ENCODE results near the gene KREMEN1.

- TF ChIP-seq, protein P1, sequence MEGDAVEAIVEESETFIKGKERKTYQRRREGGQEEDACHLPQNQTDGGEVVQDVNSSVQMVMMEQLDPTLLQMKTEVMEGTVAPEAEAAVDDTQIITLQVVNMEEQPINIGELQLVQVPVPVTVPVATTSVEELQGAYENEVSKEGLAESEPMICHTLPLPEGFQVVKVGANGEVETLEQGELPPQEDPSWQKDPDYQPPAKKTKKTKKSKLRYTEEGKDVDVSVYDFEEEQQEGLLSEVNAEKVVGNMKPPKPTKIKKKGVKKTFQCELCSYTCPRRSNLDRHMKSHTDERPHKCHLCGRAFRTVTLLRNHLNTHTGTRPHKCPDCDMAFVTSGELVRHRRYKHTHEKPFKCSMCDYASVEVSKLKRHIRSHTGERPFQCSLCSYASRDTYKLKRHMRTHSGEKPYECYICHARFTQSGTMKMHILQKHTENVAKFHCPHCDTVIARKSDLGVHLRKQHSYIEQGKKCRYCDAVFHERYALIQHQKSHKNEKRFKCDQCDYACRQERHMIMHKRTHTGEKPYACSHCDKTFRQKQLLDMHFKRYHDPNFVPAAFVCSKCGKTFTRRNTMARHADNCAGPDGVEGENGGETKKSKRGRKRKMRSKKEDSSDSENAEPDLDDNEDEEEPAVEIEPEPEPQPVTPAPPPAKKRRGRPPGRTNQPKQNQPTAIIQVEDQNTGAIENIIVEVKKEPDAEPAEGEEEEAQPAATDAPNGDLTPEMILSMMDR (IDR thresholded peaks at IDR 0.05 in 2 of 3, conservative IDR thresholded peaks at IDR 0.05 in 1 of 3; ENCODE audit: borderline replicate concordance in 1 of 3, insufficient read depth in 1 of 3, low read depth in 2 of 3, low read length in 2 of 3): no peak
- TF ChIP-seq ZFX (IDR thresholded peaks at IDR 0.05) (no peak), POLR2A (IDR thresholded peaks at IDR 0.05; ENCODE audit: borderline replicate concordance, extremely low read depth, insufficient read depth, insufficient read length) (no peak), EZH2 (IDR thresholded peaks at IDR 0.05) (no peak), YY1 (IDR thresholded peaks at IDR 0.05; ENCODE audit: extremely low read depth, insufficient replicate concordance, low read depth, low read length) (no peak), EZH2phosphoT487 (IDR thresholded peaks at IDR 0.05; ENCODE audit: borderline replicate concordance) (no peak), ATF3 (IDR thresholded peaks at IDR 0.05) (no peak), EGR1 (IDR thresholded peaks at IDR 0.05; ENCODE audit: low read depth) (no peak)
- TF ChIP-seq, protein P2, sequence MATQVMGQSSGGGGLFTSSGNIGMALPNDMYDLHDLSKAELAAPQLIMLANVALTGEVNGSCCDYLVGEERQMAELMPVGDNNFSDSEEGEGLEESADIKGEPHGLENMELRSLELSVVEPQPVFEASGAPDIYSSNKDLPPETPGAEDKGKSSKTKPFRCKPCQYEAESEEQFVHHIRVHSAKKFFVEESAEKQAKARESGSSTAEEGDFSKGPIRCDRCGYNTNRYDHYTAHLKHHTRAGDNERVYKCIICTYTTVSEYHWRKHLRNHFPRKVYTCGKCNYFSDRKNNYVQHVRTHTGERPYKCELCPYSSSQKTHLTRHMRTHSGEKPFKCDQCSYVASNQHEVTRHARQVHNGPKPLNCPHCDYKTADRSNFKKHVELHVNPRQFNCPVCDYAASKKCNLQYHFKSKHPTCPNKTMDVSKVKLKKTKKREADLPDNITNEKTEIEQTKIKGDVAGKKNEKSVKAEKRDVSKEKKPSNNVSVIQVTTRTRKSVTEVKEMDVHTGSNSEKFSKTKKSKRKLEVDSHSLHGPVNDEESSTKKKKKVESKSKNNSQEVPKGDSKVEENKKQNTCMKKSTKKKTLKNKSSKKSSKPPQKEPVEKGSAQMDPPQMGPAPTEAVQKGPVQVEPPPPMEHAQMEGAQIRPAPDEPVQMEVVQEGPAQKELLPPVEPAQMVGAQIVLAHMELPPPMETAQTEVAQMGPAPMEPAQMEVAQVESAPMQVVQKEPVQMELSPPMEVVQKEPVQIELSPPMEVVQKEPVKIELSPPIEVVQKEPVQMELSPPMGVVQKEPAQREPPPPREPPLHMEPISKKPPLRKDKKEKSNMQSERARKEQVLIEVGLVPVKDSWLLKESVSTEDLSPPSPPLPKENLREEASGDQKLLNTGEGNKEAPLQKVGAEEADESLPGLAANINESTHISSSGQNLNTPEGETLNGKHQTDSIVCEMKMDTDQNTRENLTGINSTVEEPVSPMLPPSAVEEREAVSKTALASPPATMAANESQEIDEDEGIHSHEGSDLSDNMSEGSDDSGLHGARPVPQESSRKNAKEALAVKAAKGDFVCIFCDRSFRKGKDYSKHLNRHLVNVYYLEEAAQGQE (IDR thresholded peaks at IDR 0.05; ENCODE audit: low read depth): no peak
These were observed 22.4 kb upstream of the KREMEN1 start for GRCh38 chr22:29050457-29050856.
